ENCODE measurements around the gene MKRN2. TPM values are rescaled to one million over a fixed set of nuclear protein-coding genes. Genes with fewer than 3 reads are reported as not detected.

Gene MKRN2
- total RNA-seq, 2 donors from 2014 or later: 31.2 to 32.4 TPM

DNA sequence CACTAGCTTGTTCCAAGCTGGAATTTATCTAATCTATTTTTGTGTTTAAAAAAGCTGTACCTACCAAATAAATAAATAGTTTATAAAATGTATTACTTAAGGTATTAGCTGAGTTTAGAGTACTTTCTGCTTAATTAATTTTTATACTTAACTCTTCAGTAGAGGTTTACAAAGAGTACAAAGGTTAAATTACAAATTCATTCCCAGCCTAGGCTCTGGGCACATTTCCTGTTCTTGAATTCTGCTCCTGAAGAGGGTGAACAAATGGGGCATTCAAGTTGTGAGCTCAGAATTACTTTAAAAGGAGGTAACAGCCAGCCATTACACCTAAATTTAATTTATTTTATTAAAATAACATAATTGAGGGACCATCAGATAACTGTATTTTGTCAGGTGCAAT lies 26.4 kb downstream of the MKRN2 start:
- Mint-ChIP-seq H3K27ac (no peak overlapping the region), H3K9me3 (no peaks in the 10 kb centered on the region), H3K27me3 (ENCODE audit: low read depth) (no peaks in the 10 kb centered on the region), H3K4me1 (ENCODE audit: low read depth) (no peaks in the 10 kb centered on the region), H3K36me3 (ENCODE audit: insufficient read depth in 2 of 2) (peaks cover 7 to 17% of the 10 kb centered on the region in 2 donors), H3K4me3 (no peak overlapping the region)
- DNase-seq (no peak), ATAC-seq (replicated peaks in 1 of 2) (no peak)

DNA sequence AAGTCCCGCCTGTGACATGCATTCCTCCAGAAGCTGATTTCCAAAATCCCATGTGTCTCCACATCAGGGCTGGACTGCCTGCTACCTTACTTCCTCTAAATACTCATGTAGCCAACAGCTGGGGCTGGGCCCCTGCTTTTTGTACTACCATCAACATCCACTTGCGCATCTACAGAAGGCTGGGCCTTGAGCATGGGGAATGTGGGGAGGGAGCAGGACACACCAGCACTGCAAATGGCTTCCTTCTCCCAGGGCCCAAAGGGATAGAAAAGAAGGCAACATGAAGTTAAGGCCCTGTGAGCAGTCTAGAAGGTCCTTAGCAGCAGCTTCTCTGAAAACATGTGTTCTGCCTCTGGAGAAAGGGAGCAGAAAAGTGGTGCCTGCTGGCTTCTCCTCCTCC lies 27.2 kb downstream of the MKRN2 start:
- DNase-seq (no peak), ATAC-seq (replicated peaks in 1 of 2) (no peak)
- Mint-ChIP-seq H3K27me3 (ENCODE audit: low read depth) (no peaks in the 10 kb centered on the region), H3K4me1 (ENCODE audit: low read depth) (no peaks in the 10 kb centered on the region), H3K4me3 (no peak overlapping the region), H3K9me3 (no peaks in the 10 kb centered on the region), H3K27ac (peak overlapping the region; percentile 76), H3K36me3 (ENCODE audit: insufficient read depth in 2 of 2) (peaks cover 7 to 19% of the 10 kb centered on the region in 2 donors)

DNA sequence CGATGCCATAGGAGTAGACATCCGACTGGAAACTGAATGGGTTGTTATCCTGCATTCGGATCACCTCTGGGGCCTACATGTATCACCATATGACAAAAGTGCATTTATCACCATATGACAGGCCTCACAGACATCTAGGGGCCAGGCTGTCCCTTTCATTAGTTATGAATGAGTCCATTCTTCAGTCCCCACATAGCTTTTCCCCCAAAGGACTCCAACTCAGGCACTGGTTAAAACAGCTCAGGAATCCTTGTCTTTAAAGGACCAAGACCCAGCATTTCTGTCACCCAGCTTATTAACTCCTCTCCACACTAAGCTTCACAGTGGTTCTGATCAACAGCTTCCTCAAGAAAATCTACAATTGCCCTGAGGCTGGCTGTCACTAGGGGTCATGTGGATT lies 28.3 kb downstream of the MKRN2 start:
- ATAC-seq (replicated peaks in 1 of 2) (no peak), DNase-seq (no peak)
- no peaks in the 10 kb centered on the region for H3K9me3 Mint-ChIP-seq
- H3K27me3 Mint-ChIP-seq (ENCODE audit: low read depth): no peaks in the 10 kb centered on the region
- no peak overlapping the region for H3K27ac Mint-ChIP-seq
- no peak overlapping the region for H3K4me3 Mint-ChIP-seq
- peaks cover 3 to 20% of the 10 kb centered on the region in 2 donors for H3K36me3 Mint-ChIP-seq (ENCODE audit: insufficient read depth in 2 of 2)
- no peaks in the 10 kb centered on the region for H3K4me1 Mint-ChIP-seq (ENCODE audit: low read depth)

- Mint-ChIP-seq H3K4me1 (ENCODE audit: low read depth) (no peaks in the 10 kb centered on the region), H3K27ac (peak overlapping the region; percentile 75), H3K9me3 (no peaks in the 10 kb centered on the region), H3K4me3 (no peak overlapping the region), H3K36me3 (ENCODE audit: insufficient read depth in 2 of 2) (peaks cover 3 to 18% of the 10 kb centered on the region in 2 donors), H3K27me3 (ENCODE audit: low read depth) (no peaks in the 10 kb centered on the region)
- ATAC-seq (replicated peaks in 1 of 2): no peak
- no peak for DNase-seq
Measured at GRCh38 chr3:12585970-12586369, 29.1 kb downstream of the MKRN2 start.

GRCh38 chr3:12586403-12586802 lies 29.5 kb downstream of the MKRN2 start:
- Mint-ChIP-seq H3K4me1 (ENCODE audit: low read depth) (no peaks in the 10 kb centered on the region), H3K4me3 (no peak overlapping the region), H3K36me3 (ENCODE audit: insufficient read depth in 2 of 2) (peaks cover 3 to 16% of the 10 kb centered on the region in 2 donors), H3K27ac (peak overlapping the region; percentile 80), H3K9me3 (no peaks in the 10 kb centered on the region), H3K27me3 (ENCODE audit: low read depth) (no peaks in the 10 kb centered on the region)
- DNase-seq (no peak), ATAC-seq (replicated peaks in 1 of 2) (no peak)

DNA sequence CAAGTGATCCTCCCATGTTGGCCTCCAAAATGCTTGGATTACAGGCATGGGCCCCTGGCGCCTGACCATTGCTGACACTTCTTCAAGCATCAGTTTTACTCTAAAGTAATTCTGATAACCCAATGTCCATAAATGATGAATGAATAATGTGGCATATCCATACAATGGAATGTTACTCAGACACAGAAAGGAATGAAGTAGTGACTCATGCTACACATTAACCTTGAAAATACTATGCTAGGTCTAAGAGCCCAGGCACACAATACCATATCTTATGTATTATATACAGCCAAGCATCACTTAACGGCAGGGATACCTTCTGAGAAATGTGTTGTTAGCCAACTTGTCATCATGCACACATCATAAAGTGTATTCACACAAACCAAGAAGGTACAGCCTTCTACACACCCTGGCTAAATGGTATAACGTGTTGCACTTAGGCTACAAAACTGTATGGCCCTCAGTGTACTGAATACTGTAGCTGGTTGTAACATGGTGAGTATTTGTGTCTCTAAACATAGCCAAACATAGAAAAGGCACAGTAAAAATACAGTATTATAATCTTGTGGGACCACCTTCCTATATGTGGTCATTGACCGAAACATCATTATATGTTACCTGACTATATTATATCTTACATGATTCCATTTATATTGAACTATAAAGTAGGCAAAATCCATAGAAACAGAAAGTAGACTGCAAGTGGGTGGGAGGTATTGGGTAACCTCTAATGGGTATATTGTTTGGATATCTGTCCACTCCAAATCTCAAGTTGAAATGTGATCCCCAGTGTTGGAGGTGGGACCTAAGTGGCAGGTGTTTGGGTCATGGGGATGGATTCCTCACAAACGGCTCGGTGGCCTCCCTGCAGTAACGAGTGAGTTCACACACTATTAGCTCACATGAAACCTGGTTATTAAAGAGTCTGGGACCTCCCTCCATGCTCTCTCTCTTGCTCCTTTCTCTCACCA lies 31.4 kb downstream of the MKRN2 start:
- no peak for DNase-seq
- Mint-ChIP-seq H3K9me3 (no peaks in the 10 kb centered on the region), H3K4me3 (no peak overlapping the region), H3K27ac (peak overlapping the region; percentile 54), H3K4me1 (ENCODE audit: low read depth) (no peaks in the 10 kb centered on the region), H3K27me3 (ENCODE audit: low read depth) (no peaks in the 10 kb centered on the region), H3K36me3 (ENCODE audit: insufficient read depth in 2 of 2) (peaks cover 4 to 21% of the 10 kb centered on the region in 2 donors)
- ATAC-seq (replicated peaks in 1 of 2): no peak

- peaks cover 6 to 19% of the 10 kb centered on the region in 2 donors for H3K36me3 Mint-ChIP-seq (ENCODE audit: insufficient read depth in 2 of 2)
- no peak overlapping the region for H3K4me3 Mint-ChIP-seq
- no peaks in the 10 kb centered on the region for H3K9me3 Mint-ChIP-seq
Measured at GRCh38 chr3:12590096-12590495, 33.2 kb downstream of the MKRN2 start.

DNA sequence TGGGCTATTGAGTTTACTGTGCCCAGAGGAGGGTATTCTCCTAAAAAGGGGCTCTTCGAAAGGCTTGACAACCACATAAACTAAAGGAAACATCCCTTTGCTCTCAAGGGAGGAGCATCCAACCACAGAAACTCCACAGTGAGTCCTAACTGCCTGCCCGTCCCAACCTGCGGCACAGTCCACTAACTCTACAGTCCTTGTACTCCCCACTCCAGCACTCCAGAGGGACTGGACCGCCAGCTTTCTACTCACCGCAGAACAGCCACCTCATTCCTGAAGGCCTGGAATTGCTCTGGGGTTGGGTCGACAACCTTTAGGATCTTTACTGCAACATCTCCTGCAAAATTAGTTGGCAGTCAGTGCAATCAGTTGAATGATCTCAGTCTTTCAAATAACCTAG lies 34.6 kb downstream of the MKRN2 start:
- ATAC-seq (replicated peaks in 1 of 2) (no peak), DNase-seq (no peak)
- no peaks in the 10 kb centered on the region for H3K4me1 Mint-ChIP-seq (ENCODE audit: low read depth)
- H3K27me3 Mint-ChIP-seq (ENCODE audit: low read depth): no peaks in the 10 kb centered on the region
- H3K36me3 Mint-ChIP-seq (ENCODE audit: insufficient read depth in 2 of 2): peaks cover 6 to 20% of the 10 kb centered on the region in 2 donors
- no peaks in the 10 kb centered on the region for H3K9me3 Mint-ChIP-seq
- H3K4me3 Mint-ChIP-seq: no peak overlapping the region
- peak overlapping the region; percentile 63 for H3K27ac Mint-ChIP-seq

More at GRCh38 chr3:12590096-12590495, 33.2 kb downstream of the MKRN2 start:
- DNase-seq: no peak
- H3K4me1 Mint-ChIP-seq (ENCODE audit: low read depth): no peaks in the 10 kb centered on the region
- no peak overlapping the region for H3K27ac Mint-ChIP-seq
- H3K27me3 Mint-ChIP-seq (ENCODE audit: low read depth): no peaks in the 10 kb centered on the region
- no peak for ATAC-seq (replicated peaks in 1 of 2)

DNA sequence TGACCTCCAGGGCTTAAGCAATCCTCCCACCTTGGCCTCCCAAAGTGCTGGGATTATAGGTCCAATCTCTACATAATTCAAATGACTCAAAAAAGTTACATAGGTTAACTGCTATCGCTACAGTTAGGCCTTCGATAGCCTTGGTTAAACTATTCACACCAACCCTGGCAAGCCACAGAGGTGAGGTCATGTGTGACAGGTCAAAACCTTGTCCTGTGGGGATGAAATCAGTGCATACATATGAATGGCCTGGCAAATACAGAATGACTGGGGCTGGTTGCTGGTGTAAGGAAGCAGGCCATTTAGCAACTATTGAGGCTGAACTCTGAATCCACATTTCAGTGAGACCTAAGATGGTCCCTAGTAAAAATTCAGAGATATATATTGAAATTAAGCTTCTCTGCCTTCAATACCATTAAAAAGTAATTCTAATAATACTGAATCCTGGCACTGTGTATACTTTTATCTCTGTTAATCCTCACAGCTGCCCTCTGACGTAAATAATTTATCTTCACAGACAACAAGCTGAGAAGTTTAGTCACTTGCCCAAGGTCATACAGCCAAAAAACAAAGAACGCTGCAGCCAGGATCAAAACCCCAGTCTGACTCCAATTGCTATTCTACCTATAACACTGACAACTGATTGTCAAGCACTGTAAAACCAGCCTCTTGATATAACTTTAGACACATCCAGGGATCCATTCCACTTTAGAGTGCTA lies 35.3 kb downstream of the MKRN2 start:
- ATAC-seq (replicated peaks in 1 of 2): no peak
- Mint-ChIP-seq H3K9me3 (no peaks in the 10 kb centered on the region), H3K27ac (peak overlapping the region; percentile 63), H3K36me3 (ENCODE audit: insufficient read depth in 2 of 2) (peaks cover 7 to 20% of the 10 kb centered on the region in 2 donors), H3K4me1 (ENCODE audit: low read depth) (no peaks in the 10 kb centered on the region), H3K27me3 (ENCODE audit: low read depth) (no peaks in the 10 kb centered on the region), H3K4me3 (no peak overlapping the region)
- no peak for DNase-seq

DNA sequence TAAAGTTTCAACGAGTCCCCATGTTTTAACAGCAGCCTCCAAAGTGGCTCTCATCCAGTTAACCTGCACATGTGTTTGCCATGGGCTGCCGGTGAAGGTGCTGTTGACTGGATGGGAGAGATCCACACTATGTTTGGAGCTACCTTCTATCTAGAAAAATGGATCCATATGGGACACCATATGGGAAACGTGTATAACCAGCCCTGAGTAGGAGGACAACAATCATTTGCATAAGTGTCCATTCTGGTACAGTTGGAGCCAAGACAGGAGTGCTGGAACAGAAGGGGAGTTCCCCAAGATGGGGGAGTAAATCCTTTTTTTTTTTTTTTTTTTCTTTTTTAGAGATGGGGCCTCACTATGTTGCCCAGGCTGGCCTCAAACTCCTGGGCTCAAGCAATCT lies 36.6 kb downstream of the MKRN2 start:
- DNase-seq: no peak
- no peaks in the 10 kb centered on the region for H3K9me3 Mint-ChIP-seq
- no peaks in the 10 kb centered on the region for H3K27me3 Mint-ChIP-seq (ENCODE audit: low read depth)
- no peak for ATAC-seq (replicated peaks in 1 of 2)
- H3K4me1 Mint-ChIP-seq (ENCODE audit: low read depth): no peaks in the 10 kb centered on the region
- no peak overlapping the region for H3K4me3 Mint-ChIP-seq
- H3K36me3 Mint-ChIP-seq (ENCODE audit: insufficient read depth in 2 of 2): peaks cover 8 to 20% of the 10 kb centered on the region in 2 donors
- H3K27ac Mint-ChIP-seq: peak overlapping the region; percentile 25

DNA sequence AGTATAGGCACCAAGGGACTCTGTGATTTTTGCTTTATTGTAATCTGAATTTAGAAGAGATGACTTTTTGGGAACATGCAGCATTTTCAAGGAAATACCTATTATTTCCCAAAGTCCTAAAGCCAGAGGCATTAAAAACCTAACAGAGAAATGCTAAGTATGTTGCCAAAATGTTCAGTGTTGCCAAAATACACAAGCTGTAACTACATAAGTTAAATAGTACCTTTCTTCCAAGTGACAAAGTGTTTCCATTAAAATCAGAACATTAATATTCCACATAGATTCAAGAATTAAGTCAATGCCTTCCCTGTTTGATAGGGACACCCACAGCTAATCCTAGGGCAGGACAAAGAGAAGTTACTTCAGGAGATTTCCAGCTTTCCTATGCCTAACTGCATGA lies 42.0 kb downstream of the MKRN2 start:
- DNase-seq (no peak), ATAC-seq (replicated peaks in 1 of 2) (no peak)
- Mint-ChIP-seq H3K36me3 (ENCODE audit: insufficient read depth in 2 of 2) (peaks cover 6 to 12% of the 10 kb centered on the region in 2 donors), H3K27me3 (ENCODE audit: low read depth) (no peaks in the 10 kb centered on the region), H3K9me3 (no peaks in the 10 kb centered on the region), H3K4me3 (no peak overlapping the region), H3K27ac (no peak overlapping the region), H3K4me1 (ENCODE audit: low read depth) (no peaks in the 10 kb centered on the region)

- no peak overlapping the region for H3K27ac Mint-ChIP-seq
- H3K9me3 Mint-ChIP-seq: no peaks in the 10 kb centered on the region
- H3K27me3 Mint-ChIP-seq (ENCODE audit: low read depth): no peaks in the 10 kb centered on the region
- ATAC-seq (replicated peaks in 1 of 2): no peak
- H3K36me3 Mint-ChIP-seq (ENCODE audit: insufficient read depth in 2 of 2): peaks cover 5 to 9% of the 10 kb centered on the region in 2 donors
- no peak overlapping the region for H3K4me3 Mint-ChIP-seq
- no peaks in the 10 kb centered on the region for H3K4me1 Mint-ChIP-seq (ENCODE audit: low read depth)
- DNase-seq: no peak
Measured at GRCh38 chr3:12601072-12601471, 44.2 kb downstream of the MKRN2 start.

DNA sequence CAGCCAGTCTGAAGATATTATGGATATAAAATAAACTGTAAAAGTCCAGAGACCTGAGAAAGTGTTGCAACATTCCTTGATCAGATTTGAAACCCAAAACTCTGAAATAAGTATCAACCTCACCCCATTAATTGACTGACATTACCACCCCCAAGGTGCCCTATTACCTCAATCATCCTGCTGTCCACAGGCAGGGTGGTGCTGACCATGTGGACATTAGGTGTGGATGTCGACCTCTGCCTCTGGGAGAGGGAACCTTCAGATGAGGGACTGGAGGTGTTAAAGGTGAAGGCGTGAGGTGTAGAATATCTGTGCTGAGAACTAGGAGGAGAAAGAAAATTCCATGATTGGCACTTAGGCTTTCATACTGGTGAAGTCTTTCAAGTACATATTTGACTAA lies 47.1 kb downstream of the MKRN2 start:
- no peak overlapping the region for H3K4me3 Mint-ChIP-seq
- H3K4me1 Mint-ChIP-seq (ENCODE audit: low read depth): peaks cover 17% of the 10 kb centered on the region
- no peaks in the 10 kb centered on the region for H3K27me3 Mint-ChIP-seq (ENCODE audit: low read depth)
- no peak for DNase-seq
- no peak overlapping the region for H3K27ac Mint-ChIP-seq
- ATAC-seq (replicated peaks in 1 of 2): no peak
- H3K36me3 Mint-ChIP-seq (ENCODE audit: insufficient read depth in 2 of 2): peaks cover 9 to 24% of the 10 kb centered on the region in 2 donors
- H3K9me3 Mint-ChIP-seq: no peaks in the 10 kb centered on the region
